Activated CD8-positive, alpha-beta T cell treated with anti-CD3 and anti-CD28 coated beads, Interleukin-2, amount 10 ng/mL, durations not matched to agents 7 days and 5 days (primary cell): ENCODE measurements around the gene TRIL. TPM values are rescaled to one million over a fixed set of nuclear protein-coding genes. Genes with fewer than 3 reads are reported as not detected.

Experiments used
- ATAC-seq: fragments of 150-1000 bp; cut with Tn5 transposase; one replicate; pipeline ENCODE4 v1.10.0; 2021; ENCODE audit warnings: moderate library complexity
- CTCF ChIA-PET: fragments of 350-600 bp; sonication (Branson Sonifier 250); formaldehyde crosslinking; loops from one replicate; lab custom pipeline; 2021; ENCODE audit warnings: antibody characterized with exemption; lab: Charles Lee
- POLR2A ChIA-PET: fragments of 350-600 bp; sonication (Branson Sonifier 250); formaldehyde crosslinking; loops from one replicate; lab custom pipeline; 2021; ENCODE audit warnings: antibody characterized with exemption; lab: Charles Lee
- DNase-seq: peaks from one replicate; pipeline ENCODE4 v3.0.0-alpha.2; 2020
- H3K27ac Mint-ChIP-seq: one replicate; pipeline ENCODE4 v1.8.0; 2021; ENCODE audit warnings: mild to moderate bottlenecking, mixed read lengths
- H3K27me3 Mint-ChIP-seq: one replicate; pipeline ENCODE4 v1.8.0; 2021; ENCODE audit warnings: low read depth, mixed read lengths
- H3K36me3 Mint-ChIP-seq: one replicate; pipeline ENCODE4 v1.8.0; 2021; ENCODE audit warnings: low read depth, mixed read lengths
- H3K4me1 Mint-ChIP-seq: one replicate; pipeline ENCODE4 v1.8.0; 2021; ENCODE audit warnings: low read depth, mixed read lengths
- H3K4me3 Mint-ChIP-seq: one replicate; pipeline ENCODE4 v1.8.0; 2021; ENCODE audit warnings: mild to moderate bottlenecking, mixed read lengths
- H3K9me3 Mint-ChIP-seq: one replicate; pipeline ENCODE4 v1.8.0; 2022; ENCODE audit warnings: mixed read lengths; ENCODE audit not compliant: insufficient read depth
- total RNA-seq, 2 experiments: library from RNA; stranded (reverse); gene quantifications; one replicate each; pipeline ENCODE4 v1.2.3, GENCODE V29; 2021

Gene TRIL
- total RNA-seq, 2 experiments from 2014 or later: not detected

DNA sequence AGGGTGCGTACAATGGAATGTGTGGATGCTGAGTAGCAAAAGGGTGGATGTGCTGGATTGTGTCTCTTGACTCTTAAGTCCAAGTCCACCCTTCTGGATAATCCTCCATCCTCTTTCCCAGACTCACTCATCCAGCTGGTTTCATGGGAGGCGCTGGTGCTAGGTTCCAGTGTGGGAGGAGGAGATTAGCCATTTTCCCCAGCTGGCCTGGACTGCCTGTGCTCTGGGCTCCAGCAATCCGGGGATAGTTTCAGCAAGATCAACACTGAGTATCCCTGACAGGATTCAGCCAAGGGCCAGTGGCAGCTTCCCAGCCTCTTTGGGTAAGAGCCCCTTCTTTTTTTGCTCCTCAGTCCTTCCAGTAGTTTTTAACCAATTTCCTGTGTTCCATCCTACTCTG lies 21.6 kb upstream of the TRIL start:
- Mint-ChIP-seq H3K4me3 (no peak overlapping the region), H3K4me1 (no peaks in the 10 kb centered on the region), H3K27me3 (no peaks in the 10 kb centered on the region), H3K36me3 (no peaks in the 10 kb centered on the region), H3K27ac (no peak overlapping the region), H3K9me3 (no peaks in the 10 kb centered on the region)
- DNase-seq (no peak), ATAC-seq (no peak)
- POLR2A ChIA-PET: no interaction called here
- CTCF ChIA-PET: no interaction called here

DNA sequence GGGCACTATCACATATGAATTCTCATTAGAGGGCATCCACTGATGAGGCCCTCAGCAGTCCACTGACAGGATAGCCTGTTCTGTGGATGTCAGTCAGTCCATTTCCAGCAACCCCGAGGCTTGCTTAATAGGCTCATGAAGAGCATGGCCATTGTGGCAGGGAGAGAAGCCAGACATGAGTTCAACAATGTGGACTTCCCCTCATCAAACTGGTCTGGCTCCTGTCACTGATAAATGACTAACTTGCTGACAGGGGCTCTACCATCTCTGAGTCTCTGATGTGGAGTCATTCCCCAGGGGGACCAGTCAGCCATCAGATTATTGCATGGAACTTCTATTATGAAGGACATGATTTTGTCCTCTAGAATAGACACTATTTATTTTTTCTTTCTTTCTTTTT lies 19.8 kb upstream of the TRIL start:
- H3K27ac Mint-ChIP-seq: no peak overlapping the region
- no peak for ATAC-seq
- CTCF ChIA-PET: interaction anchor here (0.6 kb wide), 1 partner anchor 17 kb away, joined by 3 read pairs; no protein-coding TSS in a partner anchor

DNA sequence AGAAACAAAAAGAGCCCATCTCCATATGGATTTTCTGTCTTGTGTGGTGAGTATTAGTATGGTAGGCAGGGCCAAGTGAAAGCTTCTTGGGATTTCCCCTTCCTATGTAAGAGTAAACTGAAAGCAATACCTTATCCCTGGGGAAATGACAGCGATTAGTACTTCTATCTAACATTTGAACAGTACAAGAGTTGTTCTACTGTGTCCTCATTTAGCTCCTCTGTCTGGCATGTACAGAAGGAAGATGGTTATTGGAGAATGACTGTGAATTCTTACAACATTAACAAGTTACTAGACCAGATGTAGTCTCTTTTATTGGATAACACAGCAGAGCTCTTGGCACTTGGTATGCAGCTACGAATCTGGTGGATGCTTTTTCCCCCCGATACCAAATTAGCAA lies 17.9 kb upstream of the TRIL start:
- Mint-ChIP-seq H3K4me3 (no peak overlapping the region), H3K9me3 (peaks cover 12% of the 10 kb centered on the region), H3K4me1 (no peaks in the 10 kb centered on the region), H3K27ac (no peak overlapping the region), H3K36me3 (no peaks in the 10 kb centered on the region), H3K27me3 (no peaks in the 10 kb centered on the region)
- POLR2A ChIA-PET: no interaction called here
- DNase-seq: no peak
- CTCF ChIA-PET: interaction anchor here (1.0 kb wide), 1 partner anchor 14 kb away, joined by 3 read pairs; no protein-coding TSS in a partner anchor
- ATAC-seq: no peak

More for the DNA sequence above, 19.8 kb upstream of the TRIL start:
- Mint-ChIP-seq H3K36me3 (no peaks in the 10 kb centered on the region), H3K9me3 (peaks cover 5% of the 10 kb centered on the region), H3K4me1 (no peaks in the 10 kb centered on the region), H3K4me3 (no peak overlapping the region), H3K27me3 (no peaks in the 10 kb centered on the region)
- DNase-seq: no peak
- POLR2A ChIA-PET: no interaction called here

DNA sequence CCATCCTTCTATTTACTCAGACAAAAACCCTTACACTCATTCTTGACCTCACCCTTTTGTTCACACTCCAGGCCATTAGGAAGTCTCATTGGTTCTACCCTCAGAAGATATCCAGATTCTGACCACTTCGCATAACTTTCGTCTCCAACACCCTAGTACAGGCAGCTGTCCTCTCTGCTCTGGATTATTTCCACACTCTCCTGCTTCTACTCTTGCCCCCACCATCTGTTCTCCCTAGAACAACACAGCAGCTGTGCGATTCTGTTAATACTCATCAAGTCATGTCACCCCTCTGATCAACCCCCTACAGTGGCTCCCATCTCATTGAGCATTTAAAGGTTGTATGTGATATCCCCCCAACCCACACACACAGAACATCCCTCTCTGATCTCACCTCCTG lies 15.5 kb upstream of the TRIL start:
- Mint-ChIP-seq H3K27ac (no peak overlapping the region), H3K4me1 (no peaks in the 10 kb centered on the region), H3K36me3 (no peaks in the 10 kb centered on the region), H3K4me3 (no peak overlapping the region), H3K9me3 (peaks cover 16% of the 10 kb centered on the region), H3K27me3 (no peaks in the 10 kb centered on the region)
- ATAC-seq: no peak
- ChIA-PET CTCF (interaction anchor here (0.8 kb wide), 1 partner anchor 9 kb away, joined by 3 read pairs; no protein-coding TSS in a partner anchor), POLR2A (no interaction called here)
- DNase-seq: no peak

DNA sequence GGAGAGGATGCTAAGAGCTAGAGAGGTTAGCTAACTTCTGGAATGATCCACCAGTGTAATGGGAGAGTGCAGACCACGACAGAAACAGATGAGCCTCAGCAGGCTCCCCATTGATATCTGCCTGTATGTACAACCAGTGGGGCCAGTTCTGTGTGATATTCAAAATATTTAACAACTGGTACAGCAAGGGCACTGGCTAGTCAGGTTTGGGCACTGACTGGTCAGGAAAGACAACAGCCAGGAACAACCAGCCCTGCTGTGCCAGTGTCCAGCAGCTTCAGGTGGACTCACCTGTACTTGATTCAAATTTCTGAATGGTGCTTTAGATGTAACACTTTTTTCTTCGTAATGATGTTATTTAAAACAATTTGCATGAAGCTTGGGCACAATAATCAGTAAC lies 5.9 kb upstream of the TRIL start:
- Mint-ChIP-seq H3K4me1 (no peaks in the 10 kb centered on the region), H3K4me3 (no peak overlapping the region), H3K9me3 (no peaks in the 10 kb centered on the region), H3K27ac (no peak overlapping the region), H3K27me3 (peaks cover 28% of the 10 kb centered on the region), H3K36me3 (peaks cover 1% of the 10 kb centered on the region)
- ATAC-seq: no peak
- ChIA-PET CTCF (interaction anchor here (1.1 to 1.4 kb wide), 2 partner anchors 42 to 142 kb away, joined by 3 read pairs; no protein-coding TSS in a partner anchor), POLR2A (no interaction called here)
- DNase-seq: no peak

DNA sequence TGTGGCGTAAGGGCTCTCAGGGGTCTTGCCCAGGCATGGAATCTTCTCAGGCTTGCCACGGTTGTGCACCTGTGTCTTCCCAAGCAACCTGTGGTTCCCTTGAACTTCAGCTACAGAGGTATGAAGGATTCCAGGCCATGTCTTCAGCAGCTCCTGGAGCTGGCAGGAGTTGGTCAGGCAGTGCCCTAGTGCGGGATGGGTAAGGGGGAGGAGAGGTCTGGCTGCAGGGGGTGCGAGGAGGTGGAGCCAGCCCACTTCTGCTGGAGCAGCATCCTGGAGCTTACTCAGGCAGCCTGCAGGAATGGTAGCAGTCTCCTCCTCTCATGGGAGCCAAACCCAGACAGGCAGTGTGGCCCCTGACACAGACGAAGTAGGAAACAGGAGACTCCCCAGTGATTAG lies 3.8 kb upstream of the TRIL start:
- Mint-ChIP-seq H3K36me3 (peaks cover 6% of the 10 kb centered on the region), H3K27ac (no peak overlapping the region), H3K9me3 (no peaks in the 10 kb centered on the region), H3K4me3 (no peak overlapping the region), H3K27me3 (peaks cover 42% of the 10 kb centered on the region), H3K4me1 (peaks cover 11% of the 10 kb centered on the region)
- DNase-seq: no peak
- no peak for ATAC-seq
- CTCF ChIA-PET: interaction anchor here (1.3 to 1.8 kb wide), 2 partner anchors 14 to 39 kb away, joined by 3 to 5 read pairs; no protein-coding TSS in a partner anchor
- POLR2A ChIA-PET: no interaction called here

DNA sequence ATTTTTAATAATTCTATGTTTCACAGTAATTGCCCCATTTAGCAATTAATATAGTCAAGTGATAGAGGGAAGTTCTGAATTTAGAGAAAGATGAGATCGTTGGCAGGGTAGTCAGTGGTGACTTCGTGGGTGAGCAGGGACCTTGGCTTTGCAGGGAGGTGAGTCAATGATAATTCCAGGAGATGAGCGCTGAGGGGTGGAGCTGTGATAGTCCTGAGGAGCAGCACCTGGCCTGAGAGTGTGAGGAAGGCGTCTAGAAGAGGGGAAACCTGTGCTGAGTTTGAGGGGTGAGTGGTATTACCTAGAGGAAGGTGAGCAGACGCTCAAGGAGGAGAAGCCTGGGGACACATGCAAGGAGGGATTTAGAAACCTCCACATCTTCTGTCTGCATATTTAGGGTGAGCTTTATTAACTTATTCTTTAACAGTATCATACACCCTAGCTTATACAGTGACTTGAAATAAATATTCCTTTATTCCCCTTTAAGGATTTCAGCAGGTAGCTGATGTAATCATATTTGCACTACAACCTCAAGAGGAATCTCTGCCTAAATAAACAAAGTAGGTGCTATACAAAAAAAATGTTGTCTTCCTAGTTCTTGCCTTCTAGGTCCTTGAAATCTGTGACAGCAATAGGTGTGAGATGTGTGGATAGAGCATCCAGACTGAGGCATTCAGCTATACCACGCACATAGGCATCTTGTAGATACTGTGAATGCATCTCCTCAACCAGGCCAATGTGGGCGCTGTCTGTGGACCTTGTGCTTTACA lies 2.1 kb upstream of the TRIL start:
- DNase-seq (no peak), ATAC-seq (no peak)
- ChIA-PET POLR2A (no interaction called here), CTCF (interaction anchor here (1.2 to 1.3 kb wide), 2 partner anchors 33 to 38 kb away, joined by 5 to 6 read pairs; no protein-coding TSS in a partner anchor)
- no peak overlapping the region for H3K4me3 Mint-ChIP-seq
- H3K36me3 Mint-ChIP-seq: peaks cover 6% of the 10 kb centered on the region
- H3K27ac Mint-ChIP-seq: no peak overlapping the region
- peaks cover 44% of the 10 kb centered on the region for H3K27me3 Mint-ChIP-seq
- H3K4me1 Mint-ChIP-seq: peaks cover 18% of the 10 kb centered on the region
- no peaks in the 10 kb centered on the region for H3K9me3 Mint-ChIP-seq

DNA sequence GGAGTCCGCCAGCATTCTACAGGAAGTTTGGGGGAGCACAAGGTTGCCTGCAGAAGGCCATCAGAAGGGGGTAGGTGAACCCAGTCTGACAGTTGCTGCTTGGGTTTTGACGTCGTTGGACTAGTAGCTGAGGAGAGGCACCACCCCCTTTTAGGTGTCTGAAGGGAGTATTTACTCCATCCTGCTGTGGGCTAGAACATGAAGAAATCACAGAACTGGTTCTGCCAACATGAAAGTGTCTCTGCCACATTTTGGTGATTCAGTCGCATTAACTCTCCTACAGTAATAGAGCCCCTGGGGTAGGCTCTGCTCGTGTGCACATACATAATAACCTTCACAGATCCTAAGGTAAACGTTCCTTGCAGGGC lies 834 bp upstream of the TRIL start:
- Mint-ChIP-seq H3K27me3 (peaks cover 54% of the 10 kb centered on the region), H3K36me3 (peaks cover 6% of the 10 kb centered on the region), H3K9me3 (no peaks in the 10 kb centered on the region), H3K4me3 (no peak overlapping the region), H3K4me1 (peaks cover 18% of the 10 kb centered on the region), H3K27ac (no peak overlapping the region)
- ChIA-PET CTCF (no interaction called here), POLR2A (no interaction called here)
- DNase-seq (no peak), ATAC-seq (no peak)

DNA sequence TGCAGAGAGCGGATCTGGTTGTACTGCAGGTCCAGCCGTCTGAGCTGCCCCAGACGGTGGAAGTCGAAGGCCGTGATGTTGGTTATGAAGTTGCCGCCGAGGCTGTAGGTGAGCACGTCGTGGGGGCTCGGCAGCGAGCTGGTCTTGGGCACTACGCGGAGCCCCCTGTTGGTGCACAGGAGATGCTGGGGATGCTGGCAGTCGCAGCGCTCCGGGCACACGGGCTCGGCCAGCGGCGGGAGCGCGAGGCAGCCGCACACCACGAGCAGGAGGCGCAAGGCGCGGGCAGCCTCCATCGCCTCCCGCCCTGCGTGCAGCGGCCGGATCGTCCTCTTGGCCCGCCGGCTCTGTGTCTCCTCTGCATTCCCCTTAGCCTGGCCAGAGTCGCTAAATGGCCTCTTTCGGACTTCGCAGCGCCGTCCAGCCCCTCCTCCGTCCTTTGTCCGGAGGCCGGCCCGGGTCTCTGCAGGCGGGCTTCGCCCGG lies 337 bp downstream of the TRIL start:
- no peak for DNase-seq
- Mint-ChIP-seq H3K4me1 (peaks cover 18% of the 10 kb centered on the region), H3K27ac (no peak overlapping the region), H3K27me3 (peaks cover 62% of the 10 kb centered on the region), H3K36me3 (peaks cover 6% of the 10 kb centered on the region), H3K9me3 (no peaks in the 10 kb centered on the region), H3K4me3 (peak overlapping the region; percentile 22)
- no peak for ATAC-seq
- POLR2A ChIA-PET: no interaction called here
- CTCF ChIA-PET: interaction anchor here (0.8 to 2.7 kb wide), 7 partner anchors 29 to 149 kb away, joined by 3 to 22 read pairs (median 7); no protein-coding TSS in a partner anchor

DNA sequence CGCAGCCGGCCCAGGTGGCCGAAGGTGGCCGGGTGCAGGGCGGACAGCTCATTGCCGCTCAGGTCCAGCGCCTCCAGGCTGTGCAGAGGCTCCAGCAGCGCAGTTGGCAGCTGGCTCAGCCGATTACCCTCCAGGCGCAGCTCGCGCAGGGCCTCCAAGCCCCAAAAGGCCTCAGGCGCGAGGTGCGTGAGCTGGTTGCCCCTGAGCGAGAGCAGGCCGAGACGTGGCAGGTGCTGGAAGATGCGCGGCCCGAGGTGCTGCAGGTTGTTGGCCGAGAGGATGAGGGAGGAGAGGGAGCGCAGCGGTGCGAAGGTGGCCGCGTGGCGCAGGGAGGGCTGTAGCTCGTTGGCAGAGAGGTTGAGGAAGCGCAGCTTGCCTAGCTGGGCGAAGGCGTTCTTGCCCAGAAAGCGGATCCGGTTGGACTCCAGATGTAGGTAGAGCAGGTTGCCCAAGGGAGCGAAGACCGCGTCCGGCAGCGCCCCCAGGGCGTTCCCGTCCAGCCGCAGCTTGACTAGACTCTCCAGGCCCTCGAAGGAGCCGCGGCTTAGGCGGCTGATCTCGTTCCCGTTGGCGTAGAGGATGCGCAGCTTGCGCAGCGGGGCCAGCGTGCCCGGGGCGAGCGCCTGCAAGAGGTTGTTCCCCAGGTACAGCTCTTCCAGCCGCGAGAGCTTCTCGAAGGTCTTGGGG lies 923 bp downstream of the TRIL start:
- Mint-ChIP-seq H3K4me1 (peaks cover 18% of the 10 kb centered on the region), H3K27me3 (peaks cover 67% of the 10 kb centered on the region), H3K4me3 (peak overlapping the region; percentile 22), H3K36me3 (peaks cover 6% of the 10 kb centered on the region), H3K27ac (no peak overlapping the region), H3K9me3 (no peaks in the 10 kb centered on the region)
- ChIA-PET CTCF (interaction anchor here (0.8 to 2.7 kb wide), 11 partner anchors 29 to 423 kb away, joined by 3 to 22 read pairs (median 4); no protein-coding TSS in a partner anchor), POLR2A (no interaction called here)
- ATAC-seq: no peak
- no peak for DNase-seq

DNA sequence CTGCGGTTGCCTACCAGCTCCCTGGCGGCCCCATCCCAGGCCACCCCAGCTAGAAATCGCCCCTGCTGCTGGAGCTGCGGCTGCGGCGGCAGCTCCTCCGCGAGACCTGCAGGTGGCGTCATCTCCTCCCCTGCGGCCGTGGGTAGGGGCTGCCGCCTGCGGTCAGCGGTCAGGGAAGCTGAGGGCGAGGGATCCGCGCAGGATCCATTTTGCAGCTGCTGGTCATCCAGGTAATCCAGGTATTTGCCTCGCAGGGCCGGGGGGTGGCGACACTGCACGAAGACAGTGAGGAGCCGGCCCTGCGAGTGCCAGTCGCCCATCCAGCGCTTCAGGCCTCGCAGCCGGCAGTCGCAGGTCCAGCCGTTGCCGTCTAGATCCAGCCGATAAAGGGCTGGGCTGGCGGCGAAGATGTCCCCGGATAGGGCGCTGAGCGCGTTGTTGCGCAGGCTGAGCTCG lies 1.5 kb downstream of the TRIL start:
- DNase-seq: no peak
- peaks cover 6% of the 10 kb centered on the region for H3K36me3 Mint-ChIP-seq
- H3K4me1 Mint-ChIP-seq: peaks cover 18% of the 10 kb centered on the region
- no peak overlapping the region for H3K27ac Mint-ChIP-seq
- ATAC-seq: no peak
- no peak overlapping the region for H3K4me3 Mint-ChIP-seq
- peaks cover 68% of the 10 kb centered on the region for H3K27me3 Mint-ChIP-seq
- ChIA-PET POLR2A (no interaction called here), CTCF (interaction anchor here (0.7 to 2.7 kb wide), 11 partner anchors 30 to 452 kb away, joined by 3 to 22 read pairs (median 4); no protein-coding TSS in a partner anchor)
- no peaks in the 10 kb centered on the region for H3K9me3 Mint-ChIP-seq
